Left lobe of liver (tissue), 2 donors: ENCODE results near the gene SLC4A8. TPM values are rescaled to one million over a fixed set of nuclear protein-coding genes. Genes with fewer than 3 reads are reported as not detected.
"Not testable (repeated sequence)": the region's sequence is repeated elsewhere in the genome, so short reads cannot be mapped to it uniquely, and the experiment has no call there.

Source experiments
- ATAC-seq: fragments of 200-7000 bp; cut with Tn5 transposase; one replicate; pipeline ENCODE4 v1.9.1; 2020; ENCODE audit warnings: mild to moderate bottlenecking, moderate library complexity
- DNase-seq: peaks from one replicate; pipeline ENCODE4 v3.0.0-alpha.2; 2020; ENCODE audit warnings: low spot score
- total RNA-seq: library from RNA; stranded (reverse); gene quantifications from one replicate; pipeline ENCODE4 v1.2.1, GENCODE V29; 2021
- donor health status: DM: no; HTN: no; CAD: no; lungs with moderate emphysema.
- donor health status: DM: no; HTN: yes; CAD: no.

Gene SLC4A8
- total RNA-seq, 1 donor from 2014 or later, result 0.35 TPM

DNA sequence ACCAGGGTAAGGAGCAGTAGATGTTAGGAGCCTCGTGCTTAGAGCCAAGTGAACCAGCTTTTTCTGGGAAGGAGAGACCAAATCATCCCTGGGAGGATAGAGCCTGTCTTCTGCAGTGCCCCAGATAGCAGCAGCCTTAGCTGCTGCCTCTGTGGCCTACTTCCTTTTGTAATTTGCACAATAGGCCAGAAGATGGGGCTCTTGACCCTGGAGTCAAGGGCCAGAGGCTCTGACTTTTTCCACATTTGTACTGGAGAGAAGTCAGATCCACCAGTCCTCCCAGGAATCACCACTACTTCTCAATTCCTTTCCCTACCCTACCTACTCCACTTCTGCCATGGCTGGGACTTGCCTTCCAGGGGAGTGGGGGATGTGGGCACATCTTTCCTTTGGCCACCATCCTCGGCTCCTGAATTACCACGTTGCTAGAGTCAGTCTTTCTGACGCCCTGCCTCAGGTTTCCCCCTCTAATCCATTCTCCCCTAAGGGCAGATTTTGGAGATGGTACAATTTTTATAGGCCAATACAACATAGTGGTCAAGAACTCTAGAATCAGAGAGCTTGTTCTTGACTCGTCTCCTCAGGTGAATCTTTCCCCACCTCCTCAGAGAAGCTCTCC, 3.3 kb upstream of the SLC4A8 start:
- peak; percentile 92 for ATAC-seq

DNA sequence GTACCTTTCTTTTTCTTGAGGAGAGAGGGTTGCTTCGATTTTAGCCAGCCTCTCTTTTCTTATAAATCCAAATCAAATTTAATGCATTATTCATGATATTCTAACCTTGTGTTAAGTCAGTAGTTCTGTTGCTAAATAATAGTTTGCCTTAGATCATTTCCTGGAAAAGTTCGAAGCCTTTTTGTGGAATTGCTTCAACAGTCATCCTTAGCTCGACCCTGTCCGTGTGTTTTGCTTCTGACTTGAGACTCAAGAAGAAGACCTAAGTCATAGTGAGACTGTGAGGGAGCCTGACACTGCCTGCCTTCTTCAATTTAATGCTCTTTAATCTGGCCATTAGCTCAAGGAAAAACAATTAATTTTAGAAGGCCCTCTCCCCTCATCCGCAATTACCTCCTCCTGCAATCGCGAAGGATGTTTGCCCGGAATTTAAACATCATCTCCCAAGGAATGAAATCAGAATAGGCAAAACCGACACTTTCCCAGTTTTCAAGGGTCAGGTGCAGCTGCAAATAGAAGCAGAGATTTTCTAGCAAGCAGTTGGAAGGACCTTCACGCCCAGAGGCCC, 453 bp upstream of the SLC4A8 start:
- ATAC-seq (no peak), DNase-seq (no peak)

More for the DNA sequence above, 3.3 kb upstream of the SLC4A8 start:
- peak; percentile 53 for DNase-seq

DNA sequence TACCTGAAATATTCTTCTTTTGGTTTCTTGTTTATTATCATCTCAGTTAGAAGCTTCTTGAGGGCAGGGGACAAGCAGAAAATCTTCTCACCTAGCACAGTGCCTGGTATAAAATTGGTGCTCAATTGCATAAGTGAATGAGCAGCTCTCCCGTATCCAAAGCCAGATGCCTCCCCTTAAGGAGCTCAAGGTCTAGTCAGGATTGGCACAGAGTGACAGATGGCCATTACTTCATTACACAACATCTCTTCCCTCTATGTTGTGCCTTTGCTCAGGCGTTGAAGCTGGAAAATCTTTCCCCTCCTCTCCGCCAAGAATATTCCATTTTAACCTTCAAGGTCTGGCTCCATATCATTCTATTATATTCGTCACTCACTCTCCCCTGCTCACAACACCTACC, 3.6 kb downstream of the SLC4A8 start:
- ATAC-seq (no peak), DNase-seq (no peak)

DNA sequence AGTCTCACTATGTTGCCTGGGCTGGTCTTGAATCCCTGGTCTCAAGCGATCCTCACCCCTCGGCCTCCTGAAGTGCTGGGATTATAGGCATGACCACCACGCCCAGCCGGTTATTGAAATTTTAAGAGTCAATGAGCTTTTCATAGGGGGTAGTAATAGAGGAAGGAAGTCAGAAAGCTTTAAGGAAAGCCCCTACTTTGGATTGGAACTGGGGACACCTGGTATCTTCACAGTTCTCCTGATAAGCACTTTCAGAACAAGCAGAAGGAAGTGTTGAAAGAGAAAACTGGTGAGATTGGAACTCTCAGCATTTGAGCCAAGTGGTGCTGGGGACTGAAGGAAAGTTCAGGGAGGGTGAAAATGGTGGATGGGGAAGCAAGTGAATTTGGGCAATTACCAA, 5.1 kb downstream of the SLC4A8 start:
- no peak for DNase-seq
- no peak for ATAC-seq

DNA sequence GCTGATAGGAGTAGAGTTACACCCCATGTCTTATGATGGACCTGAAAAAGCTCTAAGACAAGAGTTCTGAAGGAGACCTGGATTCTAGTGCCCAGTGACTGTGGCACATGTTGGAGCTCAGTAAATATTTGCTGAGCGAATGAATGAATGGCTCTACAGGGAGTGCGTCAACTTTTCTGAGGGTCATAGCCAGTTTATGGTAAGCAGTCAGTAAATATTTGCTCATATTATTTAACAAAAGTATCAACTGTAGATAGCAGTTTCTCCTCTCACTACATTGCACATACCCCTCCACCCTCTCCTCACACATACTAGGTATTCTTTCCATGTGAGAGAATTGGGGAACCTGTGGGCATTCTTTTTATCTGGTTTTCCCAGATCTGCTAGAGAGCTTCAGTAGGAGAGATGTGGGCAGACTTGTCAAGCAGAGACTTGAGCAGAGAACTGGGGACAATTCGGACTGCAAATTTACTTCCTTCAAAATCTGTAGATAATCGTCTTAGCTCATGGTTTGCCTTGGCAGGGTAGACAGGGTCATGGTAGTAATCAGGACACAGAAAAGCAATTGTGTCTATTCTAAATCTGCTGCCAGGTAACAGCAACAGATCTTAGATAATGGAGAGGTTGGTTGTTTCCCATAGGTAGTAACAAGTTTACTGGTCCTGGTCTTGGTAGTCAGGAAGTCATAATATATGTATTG, 5.7 kb downstream of the SLC4A8 start:
- DNase-seq (no peak), ATAC-seq (peak; percentile 23)

DNA sequence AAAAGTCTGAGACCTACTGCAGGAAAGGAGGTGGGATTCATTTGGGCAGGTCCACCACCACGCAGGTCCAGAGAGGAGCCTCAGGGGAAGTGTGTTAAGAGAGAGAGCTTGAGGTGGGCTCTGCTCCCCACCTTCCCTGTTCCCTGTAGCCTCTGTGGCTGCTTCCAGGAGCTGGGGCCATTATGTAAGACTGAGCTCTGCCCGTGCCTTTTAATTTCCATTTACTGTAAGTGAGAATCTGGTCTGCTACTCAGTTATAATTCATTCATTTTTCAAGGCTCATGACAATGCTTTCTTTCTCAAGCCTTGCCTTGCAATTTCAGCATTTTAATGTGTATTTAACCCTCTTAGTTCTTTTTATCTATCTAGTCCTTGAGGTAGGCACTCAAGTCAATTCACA, 8.3 kb downstream of the SLC4A8 start:
- DNase-seq (no peak), ATAC-seq (no peak)

DNA sequence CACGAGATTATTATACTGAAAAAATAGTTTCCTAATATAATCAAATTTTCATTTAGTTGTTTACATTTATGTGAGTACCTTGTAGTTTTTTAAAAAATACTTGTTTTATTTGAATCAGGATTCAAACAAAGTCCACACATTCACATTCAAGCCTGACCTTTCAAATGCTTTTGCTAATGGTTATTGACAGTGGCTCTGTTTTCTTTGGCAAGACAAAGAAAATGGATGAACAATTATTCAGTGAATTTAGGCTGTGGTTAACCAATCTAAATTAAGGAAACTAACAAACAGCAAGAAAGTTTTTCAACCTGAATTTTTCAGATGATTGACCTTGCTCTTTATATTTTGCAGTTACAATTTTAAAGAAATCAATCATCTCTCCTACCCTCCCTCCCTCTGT, 9.7 kb downstream of the SLC4A8 start:
- ATAC-seq, result peak; percentile 74
- no peak for DNase-seq

DNA sequence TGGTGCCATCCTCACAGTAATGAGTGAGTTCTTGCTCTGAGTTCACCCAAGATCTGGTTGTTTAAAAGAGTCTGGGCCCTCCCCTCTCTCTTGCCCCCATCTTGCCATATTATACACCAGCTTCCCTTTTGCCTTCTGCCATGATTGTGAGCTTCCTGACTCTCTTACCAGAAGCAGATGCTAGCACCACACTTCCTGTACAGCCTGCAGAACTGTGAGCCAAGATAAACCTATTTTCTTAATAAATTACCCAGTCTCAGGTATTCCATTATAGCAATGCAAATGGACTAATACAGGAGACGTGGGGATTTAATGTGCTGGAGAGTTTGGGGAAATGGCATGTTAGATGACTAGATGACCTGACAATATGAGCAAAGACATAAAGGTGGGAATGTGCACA, 12.8 kb downstream of the SLC4A8 start:
- no peak for DNase-seq
- no peak for ATAC-seq

DNA sequence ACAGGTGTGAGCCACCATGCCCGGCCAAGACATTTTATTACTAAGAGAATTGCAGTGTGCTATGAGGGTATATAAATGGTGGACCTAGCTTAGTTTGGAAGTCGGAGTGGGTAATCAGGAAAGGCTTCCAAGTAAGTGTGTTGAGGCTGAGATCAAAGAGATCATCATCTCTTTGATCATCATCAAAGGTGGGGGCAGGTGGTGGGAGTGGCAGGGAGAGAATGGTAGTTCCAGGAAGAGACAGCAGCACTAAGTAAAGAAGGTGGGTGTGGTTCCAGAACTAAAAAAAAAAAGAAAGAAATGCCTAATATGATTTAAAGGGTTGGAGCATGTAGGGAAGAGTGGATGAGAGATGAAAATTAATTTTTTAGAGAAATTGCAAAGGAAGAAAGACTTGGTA, 14.7 kb downstream of the SLC4A8 start:
- DNase-seq (no peak), ATAC-seq (no peak)

DNA sequence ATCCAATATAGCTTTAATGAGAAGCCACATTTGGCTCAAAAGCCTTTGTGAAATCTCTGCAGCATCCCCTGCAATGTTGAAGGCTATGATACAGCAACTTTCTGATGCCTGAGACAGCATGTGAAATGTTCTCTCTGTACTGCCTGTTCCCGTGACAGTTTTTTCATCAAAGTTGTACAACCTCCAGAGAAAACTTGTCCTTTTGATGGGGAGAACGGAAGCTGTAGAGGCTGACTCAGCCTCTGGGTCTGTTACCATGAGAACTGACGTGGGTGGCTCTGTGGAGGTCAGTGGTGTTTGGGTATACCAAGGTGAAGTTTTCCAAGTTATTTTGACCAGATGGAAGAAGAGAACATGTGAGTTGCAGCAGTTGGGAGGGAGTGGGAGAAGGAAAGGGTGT, 17.0 kb downstream of the SLC4A8 start:
- DNase-seq (no peak), ATAC-seq (no peak)

DNA sequence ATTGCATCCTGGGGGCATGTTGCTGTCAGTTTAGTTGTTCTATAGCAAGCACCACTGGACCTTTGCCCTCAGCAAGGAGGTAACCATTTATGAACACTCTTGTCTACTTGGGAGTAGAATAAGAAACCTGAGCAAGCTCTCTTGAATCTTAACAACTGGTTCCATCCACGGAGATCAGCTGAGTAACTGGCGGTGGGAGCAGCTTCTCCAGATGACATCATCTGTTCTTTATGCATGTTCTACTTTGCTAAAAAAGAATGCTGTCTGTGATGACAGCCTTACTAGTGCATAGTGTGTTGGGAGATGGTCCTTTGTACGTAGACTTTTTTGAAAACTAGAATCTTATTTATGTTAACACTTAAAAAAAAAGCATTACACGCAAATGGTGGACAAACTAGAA, 17.7 kb downstream of the SLC4A8 start:
- no peak for DNase-seq
- ATAC-seq, result no peak

DNA sequence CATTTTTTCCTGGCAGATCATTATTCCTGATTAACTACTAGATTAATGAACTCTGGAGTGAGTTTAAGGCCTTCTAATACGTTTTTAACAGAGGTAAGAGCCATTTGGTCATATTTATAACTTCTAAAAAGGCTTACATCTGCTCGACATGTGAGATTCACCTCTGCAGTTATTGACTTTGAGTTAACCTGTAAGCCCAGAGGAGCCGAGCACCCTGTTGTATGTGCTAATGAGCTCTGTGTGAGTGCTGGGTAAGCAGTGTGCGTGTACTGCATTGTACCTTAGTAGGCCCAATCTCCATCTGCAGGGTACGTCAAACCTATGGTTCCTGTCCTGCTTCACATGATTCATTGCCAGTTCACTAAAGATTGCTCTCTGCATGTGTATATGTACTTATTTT, 18.9 kb downstream of the SLC4A8 start:
- DNase-seq, result no peak
- no peak for ATAC-seq

DNA sequence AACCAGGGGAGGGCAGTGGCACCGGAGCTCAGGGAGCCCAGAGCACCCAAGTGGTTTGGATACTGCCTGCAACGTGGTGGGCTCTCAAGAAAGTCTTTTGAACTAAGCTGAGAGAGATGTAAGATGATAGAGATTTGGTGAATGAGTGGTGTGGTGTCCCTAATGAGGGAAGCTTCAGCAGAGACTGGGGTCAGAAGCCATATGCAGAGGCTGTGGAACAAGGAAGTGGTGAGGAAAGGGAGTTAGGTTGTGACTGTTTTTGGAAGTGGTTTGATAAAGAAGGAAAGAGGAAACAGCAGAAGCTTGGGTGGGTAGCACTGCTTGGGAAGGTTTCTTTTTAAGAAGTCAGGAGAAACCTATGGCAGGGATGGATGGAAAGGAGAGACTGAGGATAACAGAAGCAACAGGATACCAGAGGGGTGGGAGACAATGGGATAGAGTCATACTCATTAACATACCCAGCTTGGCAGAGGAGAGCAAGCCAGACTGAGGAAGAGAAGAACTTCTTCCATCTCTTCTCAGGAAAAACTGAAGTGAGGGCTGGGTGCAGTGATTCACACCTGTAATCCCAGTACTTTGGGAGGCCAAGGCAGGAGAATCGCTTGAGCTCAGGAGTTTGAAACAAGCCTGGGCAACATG, 24.1 kb downstream of the SLC4A8 start:
- no peak for DNase-seq
- ATAC-seq, result no peak

DNA sequence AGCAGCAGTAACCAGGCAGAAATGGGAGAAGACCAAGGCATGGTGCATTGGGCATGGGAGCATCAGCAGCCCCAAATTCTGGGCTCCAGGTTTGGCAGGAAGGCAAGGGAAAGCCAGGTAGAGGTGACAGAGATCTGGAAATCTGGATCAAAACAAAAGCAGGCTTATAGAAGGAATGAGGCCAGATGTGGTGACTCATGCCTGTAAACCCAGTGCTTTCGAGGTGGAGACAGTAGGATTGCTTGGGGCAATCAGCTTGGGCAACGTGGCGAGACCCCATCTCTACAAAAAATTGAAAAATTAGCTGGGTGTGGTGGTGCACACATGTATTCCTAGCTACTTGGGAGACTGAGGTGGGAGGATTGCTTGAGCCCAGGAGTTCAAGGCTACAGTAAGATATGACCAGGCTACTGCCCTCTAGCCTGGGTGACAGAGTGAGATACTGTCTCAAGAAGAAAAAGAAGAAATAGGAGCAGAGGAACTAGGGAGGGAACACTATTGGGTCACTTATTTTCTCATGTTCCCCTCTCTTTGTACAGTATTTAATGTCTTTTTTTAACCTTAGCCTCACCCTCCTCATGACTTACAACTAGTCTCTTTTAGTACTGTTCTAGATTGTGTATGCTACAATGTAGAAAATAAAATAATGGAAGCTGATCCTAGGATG, 25.1 kb downstream of the SLC4A8 start:
- DNase-seq, result no peak
- ATAC-seq, result no peak

DNA sequence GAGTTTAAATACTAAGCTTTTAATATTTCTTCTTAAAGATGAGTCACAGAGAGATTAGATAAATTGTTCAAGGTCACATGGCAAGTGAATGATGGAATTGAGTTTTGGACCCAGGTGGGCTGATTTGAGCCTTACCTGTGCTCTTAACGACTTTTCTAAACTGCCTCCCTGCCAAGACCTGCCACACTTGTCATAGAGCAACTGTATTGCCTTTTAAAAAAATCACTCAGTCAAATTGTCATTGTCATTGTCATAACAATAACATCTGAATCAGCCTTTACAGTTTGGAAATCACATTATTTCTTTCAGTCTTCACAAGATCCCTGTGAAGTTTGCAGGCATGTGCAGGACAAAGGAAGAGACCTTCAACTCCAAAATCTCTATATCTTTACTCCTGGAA, 25.7 kb downstream of the SLC4A8 start:
- DNase-seq (no peak), ATAC-seq (no peak)

DNA sequence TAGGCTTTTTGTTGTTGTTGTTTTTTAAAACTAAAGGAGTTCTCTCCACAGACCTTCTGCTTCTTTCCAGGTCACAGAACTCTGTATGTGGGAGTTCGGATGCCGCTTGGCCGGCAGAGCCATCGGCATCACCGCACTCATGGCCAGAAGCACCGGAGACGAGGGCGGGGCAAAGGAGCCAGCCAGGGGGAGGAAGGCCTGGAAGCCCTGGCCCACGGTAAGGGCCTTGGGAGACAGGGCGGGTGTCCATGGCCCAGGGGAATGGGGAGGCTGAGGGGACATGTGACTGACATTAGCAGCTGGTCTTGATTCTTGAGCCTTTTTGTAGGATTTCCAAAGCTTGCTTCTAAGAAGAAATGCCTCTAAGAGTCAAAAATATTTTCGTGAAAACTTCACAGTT, 26.2 kb downstream of the SLC4A8 start:
- DNase-seq (no peak), ATAC-seq (no peak)

DNA sequence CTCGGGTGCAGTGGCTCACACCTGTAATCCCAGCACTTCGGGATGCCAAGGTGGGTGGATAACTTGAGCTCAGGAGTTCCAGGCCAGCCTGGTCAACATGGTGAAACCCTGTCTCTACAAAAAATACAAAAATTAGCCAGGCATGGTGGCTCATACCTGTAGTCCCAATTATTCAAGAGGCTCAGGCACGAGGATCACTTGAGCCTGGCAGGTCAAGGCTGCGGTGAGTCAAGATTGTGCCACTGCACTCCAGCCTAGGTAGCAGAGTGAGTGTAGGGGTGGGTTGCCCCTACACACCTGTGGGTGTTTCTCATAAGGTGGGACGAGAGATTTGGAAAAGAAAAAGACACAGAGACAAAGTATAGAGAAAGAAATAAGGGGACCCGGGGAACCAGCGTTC, 29.4 kb downstream of the SLC4A8 start:
- ATAC-seq, DNase-seq: not testable (repeated sequence)

DNA sequence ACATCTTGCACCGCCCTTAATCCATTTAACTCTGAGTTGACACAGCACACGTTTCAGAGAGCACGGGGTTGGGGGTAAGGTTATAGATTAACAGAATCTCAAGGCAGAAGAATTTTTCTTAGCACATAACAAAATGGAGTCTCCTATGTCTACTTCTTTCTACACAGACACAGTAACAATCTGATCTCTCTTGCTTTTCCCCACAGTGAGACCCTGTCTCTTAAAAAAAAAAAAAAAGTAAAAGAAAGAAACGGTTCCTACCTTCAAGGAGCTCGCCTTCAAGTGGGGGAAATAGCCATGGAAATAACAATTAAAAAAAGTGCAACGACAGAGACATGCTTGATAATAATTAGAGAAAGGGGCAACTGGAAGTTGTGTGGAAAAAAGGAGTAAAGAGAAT, 30.4 kb downstream of the SLC4A8 start:
- not testable (repeated sequence) for DNase-seq

DNA sequence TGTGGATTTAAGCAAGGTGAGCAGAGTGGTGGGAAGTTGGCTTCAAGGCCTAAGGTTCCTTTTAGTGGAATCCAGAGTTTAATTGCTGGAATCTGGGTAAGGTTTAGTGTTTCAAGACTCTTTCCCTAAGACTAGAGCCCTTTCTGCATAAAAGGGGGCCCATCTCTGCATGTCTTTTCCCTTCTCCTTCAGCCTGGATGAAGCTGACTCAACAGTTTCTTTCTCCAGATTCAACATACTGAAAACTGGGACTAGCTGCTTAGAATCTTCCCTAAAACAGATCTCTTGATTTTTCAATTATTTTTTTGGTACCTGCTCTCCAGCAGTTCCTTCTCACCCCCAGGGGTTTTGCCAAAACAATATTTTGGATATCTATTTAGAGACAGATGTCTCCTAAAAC, 34.0 kb downstream of the SLC4A8 start:
- no peak for DNase-seq

More for the DNA sequence above, 30.4 kb downstream of the SLC4A8 start:
- ATAC-seq, result not testable (repeated sequence)

DNA sequence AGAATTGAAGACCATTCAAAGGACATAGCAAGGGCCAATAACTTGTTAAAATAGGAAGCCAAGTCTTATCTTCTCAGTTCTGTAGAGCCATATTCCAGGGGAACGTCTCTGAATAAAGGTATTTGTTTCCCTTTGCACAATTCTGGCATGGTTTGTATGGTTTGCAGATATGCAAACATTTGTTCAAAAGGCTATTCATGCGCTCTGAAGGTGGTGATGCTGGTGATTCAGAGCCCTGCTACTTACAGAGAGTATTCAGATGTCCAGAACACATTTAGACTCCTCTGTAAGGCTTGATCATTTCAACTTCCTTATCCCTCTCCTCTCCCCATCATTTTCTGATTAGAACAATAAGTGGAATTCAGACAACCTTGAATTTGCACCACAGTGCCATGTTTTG, 35.9 kb downstream of the SLC4A8 start:
- ATAC-seq, result no peak
- DNase-seq, result no peak

More for the DNA sequence above, 34.0 kb downstream of the SLC4A8 start:
- no peak for ATAC-seq

DNA sequence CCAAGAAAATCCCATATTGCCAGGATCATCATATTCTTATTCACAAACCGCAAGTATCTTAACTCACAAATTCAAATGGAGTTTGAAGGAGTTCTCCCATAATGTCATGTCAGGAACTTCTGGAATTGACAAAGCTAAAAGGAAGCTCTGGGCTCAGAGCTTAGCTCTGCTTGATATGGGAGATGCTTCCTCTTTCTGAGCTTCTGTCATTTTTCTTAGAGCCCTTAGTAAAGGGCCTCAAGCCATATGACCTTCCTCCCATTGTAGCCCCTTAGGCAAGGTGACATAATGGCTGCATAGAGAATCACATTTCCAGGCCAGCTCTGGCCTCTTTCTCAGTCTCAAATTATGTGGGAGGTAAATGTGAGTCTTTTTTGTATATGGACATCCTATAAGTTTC, 40.9 kb downstream of the SLC4A8 start:
- no peak for ATAC-seq

More for the DNA sequence above, 40.9 kb downstream of the SLC4A8 start:
- DNase-seq, result no peak
